MCF 10A (cell line): ENCODE data around the gene CFAP77. TPM values are rescaled to one million over a fixed set of nuclear protein-coding genes. Genes with fewer than 3 reads are reported as not detected.

Experiments used
- BruUV-seq: library from RNA; stranded (reverse); fragments of 400-500 nt; replicated peaks from 2 replicates; lab custom pipeline; 2021; lab: Mats Ljungman, UMichigan
- CTCF ChIA-PET: fragments of 300-600 bp; sonication (Branson Sonifier 250); formaldehyde crosslinking; extraction: SDS; loops from one replicate; lab custom pipeline; 2021; ENCODE audit warnings: antibody characterized with exemption, inconsistent platforms; lab: Yijun Ruan, JAX
- POLR2A ChIA-PET: fragments of 300-600, 350-650 bp; sonication (Branson Sonifier 250); formaldehyde crosslinking; extraction: SDS; loops from one replicate; lab custom pipeline; 2020; ENCODE audit warnings: antibody characterized with exemption, inconsistent platforms; lab: Yijun Ruan, JAX
- DNase-seq: peaks from one replicate; pipeline ENCODE4 v3.0.0-alpha.2; 2018; ENCODE audit not compliant: unreplicated experiment
- H3K27ac Mint-ChIP-seq: one replicate; pipeline ENCODE4 v1.8.0; 2022; ENCODE audit warnings: mild to moderate bottlenecking, low read depth, mixed read lengths; ENCODE audit not compliant: unreplicated experiment
- H3K27me3 Mint-ChIP-seq: one replicate; pipeline ENCODE4 v1.8.0; 2022; ENCODE audit warnings: mixed read lengths; ENCODE audit not compliant: insufficient read depth, unreplicated experiment
- H3K36me3 Mint-ChIP-seq: one replicate; pipeline ENCODE4 v1.8.0; 2022; ENCODE audit warnings: mild to moderate bottlenecking, moderate library complexity, mixed read lengths; ENCODE audit not compliant: insufficient read depth, unreplicated experiment
- H3K4me1 Mint-ChIP-seq: one replicate; pipeline ENCODE4 v1.8.0; 2022; ENCODE audit warnings: mixed read lengths; ENCODE audit not compliant: insufficient read depth, unreplicated experiment
- H3K4me3 Mint-ChIP-seq: one replicate; pipeline ENCODE4 v1.8.0; 2022; ENCODE audit warnings: mild to moderate bottlenecking, moderate library complexity, mixed read lengths; ENCODE audit not compliant: unreplicated experiment
- H3K9me3 Mint-ChIP-seq: one replicate; pipeline ENCODE4 v1.8.0; 2022; ENCODE audit warnings: mixed read lengths; ENCODE audit not compliant: unreplicated experiment
- intact Hi-C: fragments of 100-400 bp; cut with micrococcal nuclease; formaldehyde crosslinking; loops from 2 replicates; pipeline ENCODE4 v1.14.1; 2022
- total RNA-seq: library from RNA; stranded (reverse); gene quantifications from 2 replicates; pipeline ENCODE4 v1.2.3, GENCODE V29; 2022
- TF ChIP-seq, protein P1 (sequence below): fragments of 200-600 bp; IDR thresholded peaks from one replicate; pipeline ENCODE4 v1.8.0; 2022; ENCODE audit warnings: antibody characterized with exemption, mild to moderate bottlenecking; ENCODE audit not compliant: unreplicated experiment

Gene CFAP77
- total RNA-seq, 1 experiment from 2014 or later = not detected

DNA sequence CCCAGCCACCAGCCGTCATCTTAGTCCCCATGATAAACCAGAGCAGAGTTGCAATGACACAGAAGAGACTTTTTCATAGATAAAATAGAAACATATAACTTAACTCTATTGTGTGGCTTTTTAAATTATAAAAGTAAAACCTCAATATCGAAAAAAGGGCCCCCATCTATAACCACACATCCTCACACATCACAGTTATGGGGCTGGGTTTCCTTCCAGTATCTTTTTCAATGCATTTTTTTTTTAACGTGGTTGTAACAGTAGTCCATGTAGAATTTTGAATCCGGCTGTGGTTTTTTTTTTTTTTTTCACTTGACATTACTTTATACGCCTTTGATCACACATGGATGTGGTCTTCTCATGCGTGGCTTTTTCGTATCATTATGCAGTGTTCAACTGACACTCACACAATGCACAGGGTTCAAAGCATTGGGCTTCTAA is 77.4 kb downstream of the CFAP77 start:
- Mint-ChIP-seq H3K27ac (no peak overlapping the region), H3K27me3 (peaks cover 81% of the 10 kb centered on the region), H3K9me3 (no peaks in the 10 kb centered on the region), H3K4me3 (no peak overlapping the region), H3K4me1 (no peaks in the 10 kb centered on the region), H3K36me3 (no peaks in the 10 kb centered on the region)
- DNase-seq = no peak
- ChIA-PET CTCF (no interaction called here), POLR2A (no interaction called here)
- intact Hi-C loops = no loop called here
- no TSS peak for BruUV-seq
- TF ChIP-seq, protein P1, sequence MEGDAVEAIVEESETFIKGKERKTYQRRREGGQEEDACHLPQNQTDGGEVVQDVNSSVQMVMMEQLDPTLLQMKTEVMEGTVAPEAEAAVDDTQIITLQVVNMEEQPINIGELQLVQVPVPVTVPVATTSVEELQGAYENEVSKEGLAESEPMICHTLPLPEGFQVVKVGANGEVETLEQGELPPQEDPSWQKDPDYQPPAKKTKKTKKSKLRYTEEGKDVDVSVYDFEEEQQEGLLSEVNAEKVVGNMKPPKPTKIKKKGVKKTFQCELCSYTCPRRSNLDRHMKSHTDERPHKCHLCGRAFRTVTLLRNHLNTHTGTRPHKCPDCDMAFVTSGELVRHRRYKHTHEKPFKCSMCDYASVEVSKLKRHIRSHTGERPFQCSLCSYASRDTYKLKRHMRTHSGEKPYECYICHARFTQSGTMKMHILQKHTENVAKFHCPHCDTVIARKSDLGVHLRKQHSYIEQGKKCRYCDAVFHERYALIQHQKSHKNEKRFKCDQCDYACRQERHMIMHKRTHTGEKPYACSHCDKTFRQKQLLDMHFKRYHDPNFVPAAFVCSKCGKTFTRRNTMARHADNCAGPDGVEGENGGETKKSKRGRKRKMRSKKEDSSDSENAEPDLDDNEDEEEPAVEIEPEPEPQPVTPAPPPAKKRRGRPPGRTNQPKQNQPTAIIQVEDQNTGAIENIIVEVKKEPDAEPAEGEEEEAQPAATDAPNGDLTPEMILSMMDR = no peak

- no TSS peak for BruUV-seq
- TF ChIP-seq, protein P1 = no peak
- CTCF ChIA-PET = interaction anchor here (0.6 to 2.1 kb wide), 3 partner anchors 20 to 69 kb away, joined by 3 to 8 read pairs (median 3); no protein-coding TSS in a partner anchor
- POLR2A ChIA-PET = interaction anchor here (0.6 to 0.7 kb wide), 3 partner anchors 33 to 416 kb away, joined by 3 to 4 read pairs (median 3); no protein-coding TSS in a partner anchor
- Mint-ChIP-seq H3K4me3 (no peak overlapping the region), H3K36me3 (peaks cover under 1% of the 10 kb centered on the region), H3K4me1 (no peaks in the 10 kb centered on the region), H3K27me3 (peaks cover 88% of the 10 kb centered on the region), H3K9me3 (no peaks in the 10 kb centered on the region), H3K27ac (no peak overlapping the region)
- DNase-seq = no peak
- intact Hi-C loops = no loop called here
Observed at GRCh38 chr9:132487980-132488535, 78.0 kb downstream of the CFAP77 start.

DNA sequence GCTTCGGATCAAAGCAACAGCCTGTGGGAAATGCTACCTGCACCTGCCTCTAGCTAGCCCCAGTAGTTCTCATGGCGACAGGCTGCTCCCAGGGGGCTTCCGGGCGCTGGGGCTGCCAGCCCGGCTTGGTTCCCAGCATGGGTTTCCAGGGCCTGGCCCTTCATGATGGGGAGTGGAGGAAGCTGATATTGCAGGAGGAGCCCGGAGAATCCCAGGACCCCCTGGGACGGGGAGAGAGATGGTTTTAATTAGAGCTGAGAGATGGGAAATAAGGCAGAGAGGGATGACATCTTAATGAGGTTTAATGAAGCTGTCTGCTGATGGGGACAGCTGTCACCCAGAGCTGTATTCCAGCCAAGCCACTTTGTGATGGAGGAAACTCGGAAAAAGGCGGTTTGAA is 78.6 kb downstream of the CFAP77 start:
- Mint-ChIP-seq H3K36me3 (peaks cover 6% of the 10 kb centered on the region), H3K27ac (no peak overlapping the region), H3K9me3 (no peaks in the 10 kb centered on the region), H3K27me3 (peaks cover 88% of the 10 kb centered on the region), H3K4me3 (no peak overlapping the region), H3K4me1 (no peaks in the 10 kb centered on the region)
- DNase-seq = no peak
- intact Hi-C loops = no loop called here
- CTCF ChIA-PET = interaction anchor here (0.6 to 2.1 kb wide), 3 partner anchors 19 to 68 kb away, joined by 3 to 8 read pairs (median 3); no protein-coding TSS in a partner anchor
- no TSS peak for BruUV-seq
- POLR2A ChIA-PET = interaction anchor here (0.6 kb wide), 1 partner anchor 34 kb away, joined by 3 read pairs; no protein-coding TSS in a partner anchor
- TF ChIP-seq, protein P1 = no peak

- H3K9me3 Mint-ChIP-seq = peaks cover under 1% of the 10 kb centered on the region
Observed at GRCh38 chr9:132489536-132489935, 79.5 kb downstream of the CFAP77 start.

More at GRCh38 chr9:132489536-132489935, 79.5 kb downstream of the CFAP77 start:
- BruUV-seq = no TSS peak
- Mint-ChIP-seq H3K27ac (no peak overlapping the region), H3K4me1 (no peaks in the 10 kb centered on the region), H3K36me3 (peaks cover 6% of the 10 kb centered on the region), H3K4me3 (no peak overlapping the region), H3K27me3 (peaks cover 88% of the 10 kb centered on the region)
- CTCF ChIA-PET = interaction anchor here (2.1 kb wide), 1 partner anchor 18 kb away, joined by 8 read pairs; no protein-coding TSS in a partner anchor
- POLR2A ChIA-PET = no interaction called here
- TF ChIP-seq, protein P1 = no peak
- no peak for DNase-seq
- intact Hi-C loops = no loop called here
